H1 (cell line): ENCODE results near the gene INPP4B. TPM values are rescaled to one million over a fixed set of nuclear protein-coding genes. Genes with fewer than 3 reads are reported as not detected.

ENCODE experiments used
- CTCF ChIA-PET: fragments of 300-600 bp; sonication (Branson Sonifier 250); formaldehyde crosslinking; loops from one replicate; lab custom pipeline; 2021; ENCODE audit not compliant: partially characterized antibody; lab: Charles Lee
- POLR2A ChIA-PET: fragments of 300-600 bp; sonication (Branson Sonifier 250); formaldehyde crosslinking; loops from one replicate; lab custom pipeline; 2021; ENCODE audit warnings: inconsistent platforms; ENCODE audit not compliant: partially characterized antibody; lab: Charles Lee
- DNase-seq, 2 experiments: peaks; one replicate each; pipeline versions ENCODE4 v3.0.0 to v3.0.0-alpha.2; 2010 to 2022; ENCODE audit warnings: low spot score in 2 of 2, low read depth in 1 of 2, mixed read lengths in 1 of 2
- FAIRE-seq: peaks from 2 replicates; lab custom pipeline; 2011; peaks lifted over from hg19 to GRCh38; lab: Jason Lieb, UNC
- H2AFZ ChIP-seq: 2 replicates; pipeline ENCODE4 v1.8.1; 2012; ENCODE audit warnings: low read length, inconsistent platforms
- H2AK5ac ChIP-seq: 2 replicates; pipeline ENCODE4 v1.6.1; 2013; ENCODE audit warnings: low read depth, low read length
- H2BK120ac ChIP-seq: replicated peaks from 2 replicates; pipeline ENCODE3; 2013; ENCODE audit warnings: low read depth, low read length, inconsistent platforms
- H2BK12ac ChIP-seq: 2 replicates; pipeline ENCODE4 v1.6.1; 2013; ENCODE audit warnings: low read depth, low read length
- H2BK15ac ChIP-seq: 2 replicates; pipeline ENCODE4 v1.6.1; 2013; ENCODE audit warnings: low read length
- H2BK20ac ChIP-seq: 2 replicates; pipeline ENCODE4 v1.6.1; 2013; ENCODE audit warnings: low read length
- H2BK5ac ChIP-seq: 2 replicates; pipeline ENCODE4 v1.6.1; 2013; ENCODE audit warnings: low read depth, low read length
- H3K14ac ChIP-seq: 2 replicates; pipeline ENCODE4 v1.6.1; 2013; ENCODE audit warnings: inconsistent platforms; ENCODE audit not compliant: insufficient read length
- H3K18ac ChIP-seq: 2 replicates; pipeline ENCODE4 v1.6.1; 2013; ENCODE audit warnings: low read length; ENCODE audit errors: extremely low read depth
- H3K23ac ChIP-seq: 2 replicates; pipeline ENCODE4 v1.6.1; 2013; ENCODE audit warnings: inconsistent platforms; ENCODE audit not compliant: insufficient read length
- H3K23me2 ChIP-seq: 2 replicates; pipeline ENCODE4 v1.6.1; 2013; ENCODE audit warnings: low read depth, low read length
- H3K27ac ChIP-seq: 2 replicates; pipeline ENCODE4 v1.6.1; 2011; ENCODE audit warnings: low read depth, low read length, inconsistent platforms
- H3K27me3 ChIP-seq, 4 experiments: replicated peaks in 1 of 4; 1 replicate in 1 of 4; 2 replicates in 3 of 4; pipeline versions ENCODE4 v1.6.1 to v1.8.1; 2011 to 2013; ENCODE audit warnings: low read length in 3 of 4, mild to moderate bottlenecking in 3 of 4, inconsistent platforms in 2 of 4, mixed read lengths in 2 of 4, moderate library complexity in 1 of 4; ENCODE audit not compliant: control insufficient read depth in 3 of 4, insufficient read depth in 3 of 4; ENCODE audit errors: extremely low read depth in 1 of 4
- H3K36me3 ChIP-seq, 4 experiments: 2 replicates each; pipeline versions ENCODE4 v1.6.1 to v1.8.1; 2011 to 2013; ENCODE audit warnings: mild to moderate bottlenecking in 4 of 4, low read length in 3 of 4, moderate library complexity in 2 of 4, control low read depth in 1 of 4, inconsistent platforms in 1 of 4; ENCODE audit not compliant: insufficient read depth in 4 of 4, control insufficient read depth in 2 of 4
- H3K4ac ChIP-seq: replicated peaks from 2 replicates; pipeline ENCODE3; 2013; ENCODE audit warnings: low read length, low read depth, mixed read lengths, inconsistent platforms; ENCODE audit not compliant: insufficient read length
- H3K4me1 ChIP-seq, 4 experiments: replicated peaks in 1 of 4; 1 replicate in 1 of 4; 2 replicates in 3 of 4; pipeline versions ENCODE4 v1.6.1 to v1.8.1; 2011 to 2013; ENCODE audit warnings: low read length in 3 of 4, inconsistent platforms in 2 of 4, mixed read lengths in 1 of 4; ENCODE audit not compliant: insufficient read depth in 4 of 4, control insufficient read depth in 3 of 4
- H3K4me2 ChIP-seq, 2 experiments: 2 replicates each; pipeline versions ENCODE4 v1.6.1 to v1.8.1; 2011 to 2013; ENCODE audit warnings: low read depth in 2 of 2, low read length in 2 of 2, control low read depth in 1 of 2, inconsistent platforms in 1 of 2, mild to moderate bottlenecking in 1 of 2; ENCODE audit not compliant: insufficient read depth in 1 of 2
- H3K4me3 ChIP-seq, 4 experiments: fragments of 200-600, 300-600 bp in 1 of 4; sonication (generic), shearing (Covaris generic), sonication (Bioruptor Twin) in 1 of 4; 2 replicates each; pipeline versions ENCODE4 v1.5.1 to v1.8.1; 2011 to 2016; ENCODE audit warnings: low read length in 4 of 4, low read depth in 3 of 4, control low read depth in 2 of 4, inconsistent platforms in 2 of 4, mild to moderate bottlenecking in 2 of 4, mixed read lengths in 1 of 4, moderate library complexity in 1 of 4; ENCODE audit not compliant: insufficient read depth in 2 of 4; ENCODE audit errors: extremely low read depth in 1 of 4
- H3K56ac ChIP-seq: replicated peaks from 2 replicates; pipeline ENCODE3; 2013; ENCODE audit warnings: low read depth, mild to moderate bottlenecking, mixed read lengths, low read length, inconsistent platforms; ENCODE audit not compliant: insufficient read length
- H3K79me1 ChIP-seq: 2 replicates; pipeline ENCODE4 v1.6.1; 2013; ENCODE audit warnings: low read depth, low read length, control low read depth
- H3K79me2 ChIP-seq, 2 experiments: 2 replicates each; pipeline versions ENCODE4 v1.6.1 to v1.8.1; 2012 to 2013; ENCODE audit warnings: low read length in 2 of 2, mild to moderate bottlenecking in 2 of 2, inconsistent platforms in 1 of 2; ENCODE audit not compliant: insufficient read depth in 2 of 2, control insufficient read depth in 1 of 2
- H3K9ac ChIP-seq, 4 experiments: replicated peaks in 1 of 4; 1 replicate in 1 of 4; 2 replicates in 3 of 4; pipeline versions ENCODE4 v1.6.1 to v1.8.1; 2011 to 2013; ENCODE audit warnings: low read depth in 3 of 4, low read length in 3 of 4, control low read depth in 2 of 4, mild to moderate bottlenecking in 2 of 4, moderate library complexity in 2 of 4, inconsistent platforms in 1 of 4; ENCODE audit errors: extremely low read depth in 1 of 4
- H3K9me3 ChIP-seq, 2 experiments: 2 replicates each; pipeline versions ENCODE4 v1.6.1 to v1.8.1; 2012 to 2013; ENCODE audit warnings: mild to moderate bottlenecking in 2 of 2, moderate library complexity in 2 of 2, control low read depth in 1 of 2, inconsistent platforms in 1 of 2, low read depth in 1 of 2, low read length in 1 of 2, mixed read lengths in 1 of 2; ENCODE audit not compliant: insufficient read depth in 2 of 2
- H4K20me1 ChIP-seq, 2 experiments: replicated peaks in 1 of 2; 2 replicates each; pipeline versions ENCODE3 to v1.8.1; 2011 to 2013; ENCODE audit warnings: inconsistent platforms in 2 of 2, low read length in 2 of 2, mild to moderate bottlenecking in 1 of 2; ENCODE audit not compliant: insufficient read depth in 2 of 2, control insufficient read depth in 1 of 2
- H4K5ac ChIP-seq: 2 replicates; pipeline ENCODE4 v1.6.1; 2013; ENCODE audit warnings: low read length, low read depth, mixed read lengths, inconsistent platforms; ENCODE audit not compliant: insufficient read length
- H4K8ac ChIP-seq: 2 replicates; pipeline ENCODE4 v1.8.0; 2013; ENCODE audit warnings: mild to moderate bottlenecking, moderate library complexity, low read length, inconsistent platforms; ENCODE audit not compliant: insufficient read depth; ENCODE audit errors: extremely low read depth
- H4K91ac ChIP-seq: replicated peaks from 2 replicates; pipeline ENCODE3; 2013; ENCODE audit warnings: low read length, mixed read lengths, inconsistent platforms; ENCODE audit not compliant: insufficient read length
- EGR1 ChIP-seq: IDR thresholded peaks from 2 replicates; pipeline ENCODE4 v1.6.1; 2011; ENCODE audit warnings: low read depth, low read length, borderline replicate concordance
- NRF1 ChIP-seq: IDR thresholded peaks from 2 replicates; pipeline ENCODE4 v1.6.1; 2011; ENCODE audit warnings: mild to moderate bottlenecking, low read depth, low read length, improper control_type of control experiment
- RFX5 ChIP-seq: IDR thresholded peaks from 2 replicates; pipeline ENCODE4 v1.6.1; 2011; ENCODE audit warnings: low read depth, low read length, improper control_type of control experiment, borderline replicate concordance
- WGBS, 2 experiments: shearing (Covaris generic) in 1 of 2; methylation state at CpG; one replicate each; pipeline versions ENCODE4 v1.1.6 to v1.1.7; 2013 to 2015; ENCODE audit warnings: low lambda C conversion rate in 2 of 2, mixed read lengths in 2 of 2, inconsistent platforms in 1 of 2, low coverage in 1 of 2, missing lambda C conversion rate in 1 of 2; ENCODE audit not compliant: insufficient replicate concordance in 2 of 2, insufficient coverage in 1 of 2, insufficient read length in 1 of 2; ENCODE audit errors: extremely low coverage in 1 of 2, missing lambda C conversion rate in 1 of 2; 5-methylcytosine and 5-hydroxymethylcytosine counted together
- polyA plus RNA-seq, 7 experiments: library from polyadenylated mRNA; depleted of rRNA in 3 of 7; stranded (reverse) in 5 of 7; unstranded in 2 of 7; fragments of >200 nt in 5 of 7; fragments of 200-250 nt in 2 of 7; gene quantifications; 1 replicate in 5 of 7; 2 replicates in 1 of 7; 4 replicates in 1 of 7; pipeline versions ENCODE4 v1.2.1 to v1.2.3, GENCODE V29; 2011 to 2013; ENCODE audit warnings: missing spikeins in 2 of 7, mixed read lengths in 2 of 7
- total RNA-seq: library from RNA; stranded (reverse); fragmentation: NEBNext Ultra II Directional; extraction: Animal tissue kit (Norgen Biotek cat#: 25700); gene quantifications from 2 replicates; pipeline ENCODE4 v1.2.1, GENCODE V29; 2021

The INPP4B gene
- total and polyA plus RNA-seq, 2 of the 8 experiments (the other 6 are each of a cell fraction or from before 2014, with no cell fraction given) = 0.11 to 0.54 TPM

DNA sequence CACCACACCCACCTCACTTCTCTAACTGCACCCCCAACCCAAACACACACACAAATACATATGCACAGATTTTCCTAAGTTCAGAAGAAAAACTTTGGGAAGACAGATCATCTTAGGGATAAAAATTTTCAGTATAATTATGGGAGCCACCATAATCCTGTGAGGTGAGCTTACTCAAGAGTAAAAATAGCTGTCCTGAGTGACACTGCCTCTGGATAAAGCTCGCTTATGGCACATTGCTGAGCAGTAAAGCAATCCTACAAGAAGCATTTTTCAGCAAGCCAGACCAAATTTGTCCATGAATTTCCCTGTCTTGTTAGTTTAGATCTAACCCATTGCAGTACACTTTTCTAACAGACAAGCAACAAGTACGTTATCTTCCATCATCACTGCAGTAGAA, 83.8 kb downstream of the INPP4B start:
- ChIA-PET POLR2A (no interaction called here), CTCF (no interaction called here)
- Histone ChIP-seq H2AK5ac (no peak overlapping the region), H3K79me2 (no peaks in the 10 kb centered on the region), H3K18ac (no peak overlapping the region), H3K36me3 (no peaks in the 10 kb centered on the region), H3K23me2 (no peaks in the 10 kb centered on the region), H2BK120ac (no peak overlapping the region), H3K23ac (no peak overlapping the region), H3K27ac (no peak overlapping the region), H3K4me3 (no peak overlapping the region), H3K27me3 (no peaks in the 10 kb centered on the region), H2BK5ac (no peak overlapping the region), H3K4me1 (no peaks in the 10 kb centered on the region), H4K20me1 (no peaks in the 10 kb centered on the region), H3K4me2 (no peak overlapping the region), H2BK12ac (no peak overlapping the region), H2BK20ac (no peak overlapping the region), H3K79me1 (no peaks in the 10 kb centered on the region), H4K8ac (no peak overlapping the region), H3K9me3 (no peaks in the 10 kb centered on the region), H3K56ac (no peak overlapping the region), H3K9ac (no peak overlapping the region), H3K14ac (no peak overlapping the region), H4K5ac (no peak overlapping the region), H2AFZ (no peak overlapping the region), H4K91ac (no peak overlapping the region), H2BK15ac (no peak overlapping the region), H3K4ac (no peak overlapping the region)
- WGBS, 2 experiments = 96% methylated on average over 2 of the region's 2 CpGs; no CpG with 5 or more reads in 1 of the 2 experiments
- no peak for TF ChIP-seq RFX5
- TF ChIP-seq EGR1 = no peak
- no peak for TF ChIP-seq NRF1
- no peak for DNase-seq
- FAIRE-seq = no peak
